Urinary bladder (tissue), 4 donors: ENCODE measurements around the gene ETDA. TPM values are rescaled to one million over a fixed set of nuclear protein-coding genes. Genes with fewer than 3 reads are reported as not detected.
"Not testable (repeated sequence)": the region's sequence is repeated elsewhere in the genome, so short reads cannot be mapped to it uniquely, and the experiment has no call there.

Experiments
- DNase-seq: peaks from one replicate; pipeline ENCODE4 v3.0.0-alpha.2; 2015; ENCODE audit errors: extremely low spot score
- H3K27ac ChIP-seq: one replicate; pipeline ENCODE4 v1.5.1; 2013; ENCODE audit warnings: low read depth, mild to moderate bottlenecking, moderate library complexity
- H3K36me3 ChIP-seq: one replicate; pipeline ENCODE4 v1.6.1; 2013; ENCODE audit warnings: mild to moderate bottlenecking, moderate library complexity; ENCODE audit not compliant: insufficient read depth
- H3K4me1 ChIP-seq: one replicate; pipeline ENCODE4 v1.6.1; 2013; ENCODE audit warnings: mild to moderate bottlenecking, moderate library complexity; ENCODE audit not compliant: insufficient read depth
- H3K4me3 ChIP-seq: one replicate; pipeline ENCODE4 v1.5.1; 2013; ENCODE audit warnings: low read depth, low read length
- WGBS: extraction: QIAGEN DNeasy Blood & Tissue Kit; methylation state at CpG from one replicate; pipeline ENCODE4 v1.1.7; 2013; 5-methylcytosine and 5-hydroxymethylcytosine counted together
- polyA plus RNA-seq: library from polyadenylated mRNA; stranded (reverse); fragments of 200-250 nt; gene quantifications from one replicate; pipeline ENCODE4 v1.2.3, GENCODE V29; 2013
- total RNA-seq: library from RNA; depleted of rRNA; stranded (reverse); fragments of >200 nt; gene quantifications from one replicate; pipeline ENCODE4 v1.2.3, GENCODE V29; 2014
- donor health status: healthy with polysubstance abuse.
- donor health status: healthy.

Gene ETDA
- not detected for total RNA-seq
- polyA plus RNA-seq = not detected

DNA sequence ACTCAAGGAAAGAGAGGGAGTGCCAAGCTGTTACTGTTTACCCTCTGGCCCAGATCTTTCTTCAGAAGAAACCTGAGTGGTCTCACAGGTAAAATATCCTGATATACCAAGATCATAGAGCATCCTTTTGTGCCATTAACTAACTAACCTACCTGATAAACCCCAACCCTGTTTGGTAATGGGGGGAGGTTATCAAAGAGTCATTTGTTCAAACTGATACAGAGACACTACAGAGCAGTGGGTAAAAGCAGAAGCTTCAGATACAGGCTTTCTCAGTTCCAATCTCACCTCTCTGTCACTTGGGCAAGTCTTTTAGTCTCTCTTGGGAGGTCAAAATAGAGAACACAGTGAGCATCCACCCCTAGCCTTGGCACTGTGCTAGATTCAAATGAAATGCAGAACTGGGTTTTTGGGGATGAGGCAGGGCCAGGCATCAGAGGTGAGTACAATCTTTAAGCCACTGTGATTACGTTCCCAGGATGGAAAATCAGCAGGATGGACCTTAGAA is at the start of gene ETDA:
TSS of gene ETDA (plus strand) at position 51 of the 508 bp plus-strand sequence. CDS start 1,216 bp downstream, outside the sequence.
- H3K4me1 ChIP-seq, H3K27ac ChIP-seq, DNase-seq, H3K4me3 ChIP-seq, H3K36me3 ChIP-seq: not testable (repeated sequence)
- WGBS = no CpG with 5 or more reads among the region's 1 CpG

DNA sequence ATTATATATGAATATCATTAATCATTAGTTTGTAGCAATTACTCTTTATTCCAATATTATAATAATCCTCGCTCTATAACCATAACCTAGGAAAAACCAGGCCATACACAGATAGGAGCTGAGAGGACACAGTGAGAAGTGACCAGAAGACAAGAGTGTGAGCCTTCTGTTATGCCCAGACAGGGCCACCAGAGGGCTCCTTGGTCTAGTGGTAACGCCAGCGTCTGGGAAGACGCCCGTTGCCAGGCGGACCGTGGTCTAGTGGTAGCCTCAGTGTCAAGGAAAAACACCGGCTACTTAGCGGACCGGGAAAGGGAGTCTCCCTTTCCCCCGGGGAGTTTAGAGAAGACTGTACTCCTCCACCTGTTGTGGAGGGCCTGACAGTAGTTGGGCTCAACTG is 45.4 kb upstream of the ETDA start:
- WGBS = 30% methylated on average over 11 of the region's 11 CpGs
- not testable (repeated sequence) for H3K4me1 ChIP-seq, H3K4me3 ChIP-seq, H3K36me3 ChIP-seq, H3K27ac ChIP-seq, DNase-seq

DNA sequence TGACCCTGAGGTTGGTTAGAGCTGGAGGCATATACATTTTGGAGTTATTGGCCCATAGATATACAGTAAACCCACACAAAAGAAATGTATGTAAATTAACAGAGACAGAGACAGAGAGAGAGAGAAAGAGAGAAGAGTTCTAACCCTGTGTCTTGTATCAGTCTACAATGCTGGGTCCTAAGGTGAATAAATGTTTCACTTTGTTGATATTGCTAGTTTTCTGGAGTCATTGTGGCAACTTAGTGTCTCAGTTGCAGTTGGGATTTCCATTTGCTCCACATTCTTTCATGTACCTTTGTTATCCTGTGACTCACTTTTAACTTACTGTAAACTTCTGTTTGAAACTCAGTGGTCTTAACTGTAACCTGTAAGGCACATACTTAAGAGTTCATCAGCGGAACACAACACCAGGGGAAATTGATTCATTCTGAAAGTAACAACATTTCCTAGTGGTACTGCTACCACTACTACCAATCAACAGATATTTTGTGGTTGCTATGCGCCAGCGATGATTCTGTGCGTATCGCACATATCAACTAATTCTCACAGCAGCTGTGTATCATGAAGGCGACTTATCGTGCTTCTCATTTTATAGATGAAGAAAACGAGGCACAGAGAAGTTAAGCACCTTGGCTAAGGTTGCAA is 38.5 kb upstream of the ETDA start:
- H3K4me1 ChIP-seq = no peaks in the 10 kb centered on the region
- WGBS = 91% methylated on average over 8 of the region's 8 CpGs
- DNase-seq = no peak
- H3K4me3 ChIP-seq = no peak overlapping the region
- no peaks in the 10 kb centered on the region for H3K36me3 ChIP-seq
- H3K27ac ChIP-seq = no peak overlapping the region

DNA sequence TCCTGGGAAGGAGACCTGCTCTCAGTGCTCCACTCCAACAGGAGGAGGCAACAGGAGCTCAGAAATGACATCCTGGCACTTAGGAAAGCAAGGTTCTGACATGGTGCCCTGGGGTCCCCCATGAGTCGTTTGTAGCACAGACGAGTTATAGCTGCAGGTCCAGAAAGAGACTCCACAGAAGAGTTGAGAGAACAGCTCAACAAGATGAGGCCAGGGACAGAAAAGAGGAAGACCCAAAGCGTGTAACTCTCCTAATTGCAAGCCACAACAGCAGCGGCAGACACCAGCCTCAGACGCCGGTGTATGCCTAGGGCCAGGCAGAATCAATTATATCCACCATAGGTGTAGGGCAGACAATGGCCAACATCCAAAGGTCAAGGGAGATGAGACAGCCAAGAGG is 5.9 kb upstream of the ETDA start:
- not testable (repeated sequence) for H3K36me3 ChIP-seq, H3K4me1 ChIP-seq, DNase-seq, H3K4me3 ChIP-seq, H3K27ac ChIP-seq
- no CpG with 5 or more reads among the region's 6 CpGs for WGBS

DNA sequence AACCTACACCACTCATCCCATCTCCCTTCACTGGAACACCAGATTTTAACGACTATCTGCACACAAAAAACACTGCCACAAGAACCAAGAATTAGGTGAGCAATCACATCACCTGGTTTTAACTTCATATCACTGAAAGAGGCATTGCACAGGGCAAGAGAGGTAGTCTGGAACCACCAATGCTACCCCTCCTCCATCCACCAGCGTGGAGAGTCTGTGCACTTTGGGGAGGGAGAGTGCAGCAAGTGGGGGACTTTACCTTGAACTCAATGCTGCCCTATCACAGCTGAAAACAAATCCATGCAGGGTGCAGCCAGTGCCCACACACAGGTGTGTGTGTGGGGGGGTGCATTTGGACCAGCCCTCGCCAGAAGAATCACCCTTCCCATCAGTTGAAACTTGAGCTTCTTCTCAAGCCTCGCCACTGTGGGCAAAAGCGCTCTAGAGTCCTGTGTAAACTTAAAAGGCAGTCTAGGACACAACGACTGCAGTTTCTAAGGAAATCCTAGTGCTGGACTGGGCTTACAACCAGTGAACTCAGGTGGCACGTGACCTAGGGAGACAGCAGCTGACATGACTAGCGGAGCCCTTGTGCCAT is 4.3 kb downstream of the ETDA start:
- not testable (repeated sequence) for H3K27ac ChIP-seq, H3K4me1 ChIP-seq, H3K4me3 ChIP-seq, H3K36me3 ChIP-seq, DNase-seq
- WGBS = 81% methylated on average over 6 of the region's 8 CpGs

DNA sequence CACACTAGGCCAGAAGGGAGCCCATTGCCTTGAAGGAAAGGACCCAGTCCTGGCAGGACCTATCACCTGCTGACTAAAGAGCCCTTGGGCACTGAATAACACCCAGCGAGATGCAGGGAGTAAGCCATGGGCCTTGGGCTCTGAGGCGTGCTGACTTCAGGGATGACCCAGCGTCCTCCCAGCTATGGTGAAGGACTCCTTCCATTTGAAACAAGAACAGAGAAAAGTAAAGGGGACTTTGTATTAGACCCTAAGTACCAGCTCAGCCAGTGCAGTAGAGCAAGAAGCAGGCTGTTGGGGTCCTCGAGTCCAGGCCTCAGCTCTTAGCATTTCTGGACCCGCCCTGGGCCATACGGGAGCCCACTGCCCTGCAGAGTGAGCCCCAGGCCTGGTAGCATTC is 5.1 kb downstream of the ETDA start:
- Histone ChIP-seq H3K27ac (no peak overlapping the region), H3K36me3 (no peaks in the 10 kb centered on the region), H3K4me1 (no peaks in the 10 kb centered on the region), H3K4me3 (no peak overlapping the region)
- WGBS = 94% methylated on average over 6 of the region's 6 CpGs
- DNase-seq = no peak

DNA sequence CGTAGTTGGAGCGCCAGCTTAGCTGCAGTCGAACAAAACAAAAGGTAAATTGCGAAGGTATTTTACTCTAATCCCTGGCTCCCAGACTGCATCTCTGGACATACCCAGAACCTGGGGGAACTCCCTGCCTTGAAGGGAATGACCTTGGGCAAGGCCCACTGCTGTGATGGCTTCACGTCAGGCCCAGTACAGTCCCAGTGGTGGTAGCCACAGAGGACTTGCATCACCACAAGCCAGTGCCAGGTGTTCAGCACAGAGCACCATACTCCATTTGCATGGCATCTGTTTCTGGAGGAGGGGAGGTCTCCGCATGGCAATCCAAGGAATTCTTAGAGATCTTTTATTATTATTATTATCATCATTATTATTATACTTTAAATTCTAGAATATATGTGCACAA is 5.6 kb downstream of the ETDA start:
- Histone ChIP-seq H3K36me3 (no peaks in the 10 kb centered on the region), H3K27ac (no peak overlapping the region), H3K4me3 (no peak overlapping the region), H3K4me1 (no peaks in the 10 kb centered on the region)
- WGBS = 97% methylated on average over 6 of the region's 6 CpGs
- DNase-seq = no peak

DNA sequence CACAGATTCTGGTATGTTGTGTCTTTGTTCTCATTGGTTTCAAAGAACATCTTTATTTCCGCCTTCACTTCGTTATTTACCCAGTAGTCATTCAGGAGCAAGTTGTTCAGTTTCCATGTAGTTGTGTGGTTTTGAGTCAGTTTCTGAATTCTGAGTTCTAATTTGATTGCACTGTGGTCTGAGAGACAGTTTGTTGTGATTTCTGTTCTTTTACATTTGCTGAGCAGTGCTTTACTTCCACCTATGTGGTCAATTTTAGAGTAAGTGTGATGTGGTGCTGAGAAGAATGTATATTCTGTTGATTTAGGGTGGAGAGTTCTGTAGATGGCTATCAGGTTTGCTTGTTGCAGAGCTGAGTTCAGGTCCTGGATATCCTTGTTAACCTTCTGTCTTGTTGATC is 9.1 kb downstream of the ETDA start:
- WGBS = 87% methylated on average over 2 of the region's 2 CpGs
- not testable (repeated sequence) for H3K4me1 ChIP-seq, DNase-seq, H3K27ac ChIP-seq, H3K36me3 ChIP-seq, H3K4me3 ChIP-seq

DNA sequence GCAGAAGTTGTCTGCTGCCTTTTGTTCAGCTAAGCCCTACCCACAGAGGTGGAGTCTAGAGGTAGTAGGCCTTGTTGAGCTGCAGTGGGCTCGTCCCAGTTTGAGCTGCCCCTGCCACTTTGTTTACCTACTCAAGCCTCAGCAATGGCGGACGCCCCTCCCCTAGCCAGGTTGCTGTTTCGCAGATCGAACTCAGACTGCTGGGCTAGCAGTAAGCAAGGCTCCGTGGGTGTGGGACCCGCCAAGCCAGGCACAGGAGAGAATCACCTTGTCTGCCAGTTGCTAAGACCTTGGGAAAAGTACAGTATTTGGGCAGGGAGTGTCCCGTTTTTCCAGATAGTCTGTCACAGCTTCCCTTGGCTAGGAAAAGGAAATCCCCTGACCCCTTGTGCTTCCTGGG is 11.5 kb downstream of the ETDA start:
- not testable (repeated sequence) for H3K36me3 ChIP-seq, H3K4me3 ChIP-seq, H3K27ac ChIP-seq, H3K4me1 ChIP-seq, DNase-seq
- WGBS = 91% methylated on average over 8 of the region's 8 CpGs

DNA sequence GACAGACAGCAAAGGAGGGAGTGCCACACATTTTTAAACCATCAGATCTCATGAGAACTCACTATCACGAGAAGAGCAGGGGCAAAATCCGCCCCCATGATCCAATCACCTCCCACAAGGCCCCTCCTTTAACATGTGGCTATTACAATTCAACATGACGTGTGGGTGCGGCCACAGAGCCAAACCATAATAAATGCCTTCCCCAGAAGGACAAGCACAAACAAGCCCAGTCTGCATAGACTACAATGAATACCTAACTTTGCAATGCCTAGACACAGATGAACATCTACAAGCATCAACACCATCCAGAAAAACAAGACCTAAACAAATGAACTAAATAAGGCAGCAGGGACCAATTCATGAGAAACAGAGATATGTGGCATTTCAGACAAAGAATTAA is 12.3 kb downstream of the ETDA start:
- Histone ChIP-seq H3K27ac (no peak overlapping the region), H3K4me3 (no peak overlapping the region), H3K36me3 (no peaks in the 10 kb centered on the region), H3K4me1 (no peaks in the 10 kb centered on the region)
- 90% methylated on average over 4 of the region's 4 CpGs for WGBS
- no peak for DNase-seq

DNA sequence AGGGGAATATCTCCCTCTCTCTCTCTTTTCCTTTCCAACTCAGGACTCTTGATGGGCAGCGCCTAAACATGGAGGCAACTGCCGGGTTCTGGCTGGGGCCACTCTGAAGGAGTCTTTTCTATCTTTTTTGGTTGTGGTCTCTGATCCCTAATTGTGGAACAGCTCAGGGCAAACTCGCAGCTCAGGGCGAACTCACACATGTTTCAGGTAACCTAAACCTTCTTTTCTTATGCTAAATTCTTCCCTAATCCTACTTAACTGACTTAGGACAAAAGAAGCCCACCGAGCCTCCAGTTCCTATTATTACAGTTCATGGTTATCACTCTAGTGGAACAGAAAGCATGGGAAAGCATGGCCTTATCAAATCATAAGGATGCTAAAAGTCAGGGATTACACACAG is 21.3 kb downstream of the ETDA start:
- no peak for DNase-seq
- no peak overlapping the region for H3K4me3 ChIP-seq
- H3K4me1 ChIP-seq = no peaks in the 10 kb centered on the region
- WGBS = 90% methylated on average over 5 of the region's 5 CpGs
- no peak overlapping the region for H3K27ac ChIP-seq
- no peaks in the 10 kb centered on the region for H3K36me3 ChIP-seq

DNA sequence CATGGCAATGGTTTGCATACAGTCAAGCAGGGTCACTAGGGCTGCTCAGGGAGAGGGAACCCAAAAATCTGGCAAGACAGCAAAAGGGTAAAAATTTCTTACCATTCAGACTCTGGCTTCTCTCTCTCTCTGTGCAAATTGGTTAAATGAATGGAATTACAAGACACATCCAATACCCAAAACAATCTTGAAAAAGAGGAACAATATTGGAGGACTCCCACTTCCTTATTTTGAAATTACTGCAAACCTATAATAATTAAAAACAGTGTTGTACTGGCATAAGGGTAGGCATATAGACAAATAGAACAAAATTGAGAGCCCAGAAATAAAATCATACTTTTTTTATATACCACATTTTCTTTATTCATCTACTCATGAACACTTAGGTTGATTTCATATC is 24.1 kb downstream of the ETDA start:
- Histone ChIP-seq H3K36me3 (no peaks in the 10 kb centered on the region), H3K4me1 (no peaks in the 10 kb centered on the region), H3K4me3 (no peak overlapping the region), H3K27ac (no peak overlapping the region)
- no peak for DNase-seq

DNA sequence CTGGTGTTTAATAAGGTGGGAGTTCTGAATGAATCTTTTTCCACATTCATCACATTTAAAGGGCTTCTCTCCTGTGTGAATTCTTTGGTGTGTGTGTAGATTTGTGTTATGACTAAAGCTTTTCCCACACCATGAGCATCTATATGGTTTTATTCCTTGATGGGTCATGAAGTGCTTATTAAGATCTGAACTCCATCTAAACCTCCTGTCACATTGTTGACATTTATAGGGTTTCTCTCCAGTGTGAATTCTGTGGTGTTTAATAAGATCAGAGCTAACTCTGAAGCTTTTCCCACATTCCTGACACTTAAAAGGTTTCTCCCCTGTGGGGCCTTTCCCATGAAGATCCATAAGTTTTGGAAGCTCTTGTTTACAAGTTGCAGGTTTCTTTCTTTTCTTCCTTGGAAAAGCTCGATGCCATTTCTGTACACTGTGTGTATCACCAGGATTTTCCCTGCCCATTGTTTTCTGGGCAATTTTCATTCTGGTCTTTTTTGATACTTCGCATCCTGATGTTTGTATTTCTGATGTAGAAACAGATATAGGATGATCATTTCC is 35.5 kb downstream of the ETDA start:
- Histone ChIP-seq H3K4me3 (no peak overlapping the region), H3K36me3 (no peaks in the 10 kb centered on the region), H3K27ac (no peak overlapping the region), H3K4me1 (no peaks in the 10 kb centered on the region)
- WGBS = 99% methylated on average over 2 of the region's 2 CpGs
- DNase-seq = no peak

DNA sequence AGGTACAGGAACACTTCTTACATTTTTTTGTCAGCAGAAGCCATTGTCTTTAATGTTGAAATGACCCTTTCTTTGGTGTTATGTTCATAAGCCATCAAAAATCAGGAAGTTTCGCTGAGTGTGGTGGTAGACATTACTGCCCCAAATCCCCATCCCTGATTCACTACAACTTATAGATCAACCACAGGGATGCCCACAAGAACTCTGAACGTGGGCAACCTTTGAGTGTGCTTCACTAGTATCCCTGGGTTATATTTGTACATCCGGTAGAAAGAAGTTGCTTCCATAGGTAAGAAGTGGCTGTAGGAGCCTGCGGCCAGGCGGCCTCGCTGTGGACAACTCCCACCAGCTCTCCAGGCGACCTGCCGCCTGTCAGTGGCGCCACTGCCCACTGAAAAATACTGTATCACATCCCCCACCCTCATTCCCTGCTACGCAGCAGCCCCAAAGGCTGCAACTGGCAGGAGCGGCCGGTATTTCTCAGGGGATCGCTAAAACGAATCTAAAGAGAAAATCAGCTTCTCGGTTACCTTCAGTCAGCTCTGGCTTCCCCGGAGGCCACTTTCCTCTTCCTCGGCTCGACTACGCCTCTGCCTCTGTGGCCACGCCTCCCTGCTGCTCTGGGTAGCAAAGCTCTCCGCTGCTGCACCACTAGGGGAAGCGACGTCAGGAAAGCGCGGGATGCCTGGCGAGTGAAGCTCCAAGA is 43.5 kb downstream of the ETDA start:
- 12% methylated on average over 26 of the region's 26 CpGs for WGBS
- peak overlapping the region; percentile 39 for H3K4me3 ChIP-seq
- H3K36me3 ChIP-seq = no peaks in the 10 kb centered on the region
- DNase-seq = peak; percentile 18
- no peaks in the 10 kb centered on the region for H3K4me1 ChIP-seq
- no peak overlapping the region for H3K27ac ChIP-seq
